AG10803 (cell line): ENCODE measurements around the gene HNF1A.
A peak's percentile ranks its signal among the peaks of the same experiment; 100 is the strongest.
"Not testable (repeated sequence)": the region's sequence is repeated elsewhere in the genome, so short reads cannot be mapped to it uniquely, and the experiment has no call there.

ENCODE experiments used
- DNase-seq: peaks from one replicate; pipeline ENCODE4 v3.0.0; 2010; ENCODE audit warnings: low read depth
- H3K4me3 ChIP-seq: 2 replicates; pipeline ENCODE4 v1.5.1; 2011; ENCODE audit warnings: mild to moderate bottlenecking, low read length, control low read depth
- CTCF ChIP-seq: conservative IDR thresholded peaks from 2 replicates; pipeline ENCODE4 v1.5.1; 2011; ENCODE audit warnings: mild to moderate bottlenecking, low read length, control low read depth, inconsistent platforms

Gene HNF1A

GRCh38 chr12:120943482-120943881 is 34.9 kb upstream of the HNF1A start:
- H3K4me3 ChIP-seq, result no peak overlapping the region
- no peak for DNase-seq
- TF ChIP-seq CTCF, result no peak

- no peak overlapping the region for H3K4me3 ChIP-seq
- DNase-seq, result peak; percentile 39
- TF ChIP-seq CTCF, result peak; percentile 82
Measured at GRCh38 chr12:120944645-120945217, 33.6 kb upstream of the HNF1A start.

GRCh38 chr12:120945516-120945915 is 32.8 kb upstream of the HNF1A start:
- not testable (repeated sequence) for H3K4me3 ChIP-seq

GRCh38 chr12:120950260-120950799 is 28.0 kb upstream of the HNF1A start:
- not testable (repeated sequence) for DNase-seq, H3K4me3 ChIP-seq

More at GRCh38 chr12:120945516-120945915, 32.8 kb upstream of the HNF1A start:
- DNase-seq, result not testable (repeated sequence)

- no peak for TF ChIP-seq CTCF
- no peak overlapping the region for H3K4me3 ChIP-seq
- DNase-seq, result no peak
Measured at GRCh38 chr12:120950807-120951206, 27.5 kb upstream of the HNF1A start.

- DNase-seq, result no peak
- no peak overlapping the region for H3K4me3 ChIP-seq
- TF ChIP-seq CTCF, result no peak
Measured at GRCh38 chr12:120955232-120955631, 23.1 kb upstream of the HNF1A start.

- TF ChIP-seq CTCF, result no peak
- no peak overlapping the region for H3K4me3 ChIP-seq
- DNase-seq, result no peak
Measured at GRCh38 chr12:120956579-120957300, 21.6 kb upstream of the HNF1A start.
